Hepatocyte (in vitro differentiated cells): ENCODE data around the gene NGFR. TPM values are rescaled to one million over a fixed set of nuclear protein-coding genes. Genes with fewer than 3 reads are reported as not detected.

Experiments used
- DNase-seq: peaks from one replicate; pipeline ENCODE4 v3.0.0-alpha.2; 2016; ENCODE audit warnings: low spot score
- H2AFZ ChIP-seq: fragments of 200-600 bp; sonication (generic); 2 replicates; pipeline ENCODE4 v1.6.0; 2016; ENCODE audit warnings: antibody characterized with exemption, mild to moderate bottlenecking
- H3K27ac ChIP-seq: fragments of 200-600 bp; sonication (generic); 2 replicates; pipeline ENCODE4 v1.5.1; 2016; ENCODE audit warnings: mild to moderate bottlenecking
- H3K27me3 ChIP-seq: fragments of 200-600 bp; sonication (generic); 2 replicates; pipeline ENCODE4 v1.6.1; 2016
- H3K36me3 ChIP-seq: fragments of 200-600 bp; sonication (generic); replicated peaks from 2 replicates; pipeline ENCODE4 v1.5.1; 2016; ENCODE audit warnings: low read depth; ENCODE audit not compliant: insufficient read depth
- H3K4me1 ChIP-seq: fragments of 200-600 bp; sonication (generic); 2 replicates; pipeline ENCODE4 v1.5.1; 2016; ENCODE audit warnings: mild to moderate bottlenecking, moderate library complexity; ENCODE audit not compliant: insufficient read depth
- H3K4me2 ChIP-seq: fragments of 200-600 bp; sonication (generic); 2 replicates; pipeline ENCODE4 v1.6.0; 2016
- H3K4me3 ChIP-seq: fragments of 200-600 bp; sonication (generic); 2 replicates; pipeline ENCODE4 v1.5.1; 2016; ENCODE audit warnings: mild to moderate bottlenecking
- H3K79me2 ChIP-seq: fragments of 200-600 bp; sonication (generic); 2 replicates; pipeline ENCODE4 v1.6.0; 2017; ENCODE audit warnings: mild to moderate bottlenecking
- H3K9me2 ChIP-seq: fragments of 200-600 bp; sonication (generic); replicated peaks from 2 replicates; pipeline ENCODE4 v1.6.0; 2017; ENCODE audit warnings: mild to moderate bottlenecking; ENCODE audit not compliant: insufficient read depth
- H3K9me3 ChIP-seq: fragments of 200-600 bp; sonication (generic); 2 replicates; pipeline ENCODE4 v1.5.1; 2016; ENCODE audit warnings: low read depth, mild to moderate bottlenecking
- H4K20me1 ChIP-seq: fragments of 200-600 bp; sonication (generic); 2 replicates; pipeline ENCODE4 v1.6.0; 2016; ENCODE audit warnings: mild to moderate bottlenecking; ENCODE audit not compliant: insufficient read depth, poor library complexity, severe bottlenecking
- CTCF ChIP-seq: fragments of 200-600 bp; sonication (generic); IDR thresholded peaks from 2 replicates; pipeline ENCODE4 v1.5.1; 2016; ENCODE audit warnings: antibody characterized with exemption, mild to moderate bottlenecking; ENCODE audit not compliant: poor library complexity
- EZH2 ChIP-seq: fragments of 200-600 bp; sonication (generic); IDR thresholded peaks from 2 replicates; pipeline ENCODE4 v1.6.1; 2016; ENCODE audit warnings: antibody characterized with exemption, mild to moderate bottlenecking, borderline replicate concordance
- EZH2phosphoT487 ChIP-seq: fragments of 200-600 bp; sonication (generic); IDR thresholded peaks from one replicate; pipeline ENCODE4 v1.6.1; 2018; ENCODE audit warnings: antibody characterized with exemption, mild to moderate bottlenecking, low read depth, moderate library complexity; ENCODE audit not compliant: unreplicated experiment, severe bottlenecking
- WGBS: methylation state at CpG from one replicate; pipeline ENCODE4 v1.1.6; 2016; ENCODE audit warnings: low lambda C conversion rate; ENCODE audit errors: missing lambda C conversion rate; 5-methylcytosine and 5-hydroxymethylcytosine counted together
- polyA plus RNA-seq: library from polyadenylated mRNA; unstranded; fragments of >200 nt; fragmentation: Nextera tagmentation; extraction: Ambion mirVana; gene quantifications from 2 replicates; pipeline ENCODE4 v1.2.1, GENCODE V29; 2016
- total RNA-seq: library from RNA; depleted of rRNA; stranded (reverse); fragments of >200 nt; gene quantifications from 2 replicates; pipeline ENCODE4 v1.2.3, GENCODE V29; 2014

Gene NGFR
- total and polyA plus RNA-seq, 2 experiments from 2014 or later: 3.6 to 5.6 TPM

GRCh38 chr17:49524473-49525359 is 29.6 kb downstream of the NGFR start:
- no peak for TF ChIP-seq EZH2
- no peak for TF ChIP-seq CTCF
- no peak for TF ChIP-seq EZH2phosphoT487
- no peaks in the 10 kb centered on the region for H3K4me1 ChIP-seq
- no peak overlapping the region for H2AFZ ChIP-seq
- H3K9me2 ChIP-seq: no peaks in the 10 kb centered on the region
- H3K9me3 ChIP-seq: no peaks in the 10 kb centered on the region
- DNase-seq: peak; percentile 2
- 90% methylated on average over 13 of the region's 17 CpGs for WGBS
- H4K20me1 ChIP-seq: no peaks in the 10 kb centered on the region
- no peak overlapping the region for H3K27ac ChIP-seq
- no peaks in the 10 kb centered on the region for H3K79me2 ChIP-seq
- H3K36me3 ChIP-seq: no peaks in the 10 kb centered on the region
- no peaks in the 10 kb centered on the region for H3K27me3 ChIP-seq
- H3K4me2 ChIP-seq: no peak overlapping the region
- no peak overlapping the region for H3K4me3 ChIP-seq

GRCh38 chr17:49525831-49526741 is 31.0 kb downstream of the NGFR start:
- no peaks in the 10 kb centered on the region for H4K20me1 ChIP-seq
- no peaks in the 10 kb centered on the region for H3K27me3 ChIP-seq
- DNase-seq: peak; percentile 3
- no peaks in the 10 kb centered on the region for H3K36me3 ChIP-seq
- H3K4me1 ChIP-seq: no peaks in the 10 kb centered on the region
- H3K9me2 ChIP-seq: no peaks in the 10 kb centered on the region
- no peak overlapping the region for H3K4me2 ChIP-seq
- H3K9me3 ChIP-seq: no peaks in the 10 kb centered on the region
- no peak overlapping the region for H3K4me3 ChIP-seq
- H3K79me2 ChIP-seq: no peaks in the 10 kb centered on the region
- no peak overlapping the region for H3K27ac ChIP-seq
- no peak for TF ChIP-seq CTCF
- no peak for TF ChIP-seq EZH2phosphoT487
- TF ChIP-seq EZH2: no peak
- no peak overlapping the region for H2AFZ ChIP-seq
- WGBS: 83% methylated on average over 24 of the region's 24 CpGs

GRCh38 chr17:49527927-49528651 is 33.0 kb downstream of the NGFR start:
- no peaks in the 10 kb centered on the region for H3K79me2 ChIP-seq
- DNase-seq: peak; percentile 5
- no peaks in the 10 kb centered on the region for H3K9me2 ChIP-seq
- no peak overlapping the region for H3K4me2 ChIP-seq
- no peaks in the 10 kb centered on the region for H3K27me3 ChIP-seq
- TF ChIP-seq EZH2 (no peak), CTCF (no peak), EZH2phosphoT487 (no peak)
- no peak overlapping the region for H3K27ac ChIP-seq
- no peaks in the 10 kb centered on the region for H3K4me1 ChIP-seq
- no peaks in the 10 kb centered on the region for H4K20me1 ChIP-seq
- H2AFZ ChIP-seq: no peak overlapping the region
- 43% methylated on average over 10 of the region's 11 CpGs for WGBS
- H3K9me3 ChIP-seq: no peaks in the 10 kb centered on the region
- H3K36me3 ChIP-seq: no peaks in the 10 kb centered on the region
- no peak overlapping the region for H3K4me3 ChIP-seq
